Neural crest cell (in vitro differentiated cells): ENCODE results near the gene SRBD1. TPM values are rescaled to one million over a fixed set of nuclear protein-coding genes. Genes with fewer than 3 reads are reported as not detected.

ENCODE experiments used
- DNase-seq: peaks from one replicate; pipeline ENCODE4 v3.0.0; 2021; ENCODE audit warnings: low read depth, mixed read lengths, low spot score
- H3K27ac Mint-ChIP-seq: one replicate; pipeline ENCODE4 v1.8.0; 2021; ENCODE audit warnings: mild to moderate bottlenecking, mixed read lengths; ENCODE audit not compliant: unreplicated experiment
- H3K27me3 Mint-ChIP-seq: 2 replicates; pipeline ENCODE4 v1.8.0; 2021; ENCODE audit warnings: low read depth, mild to moderate bottlenecking, mixed read lengths
- H3K36me3 Mint-ChIP-seq: 2 replicates; pipeline ENCODE4 v1.8.0; 2021; ENCODE audit warnings: low read depth, mild to moderate bottlenecking, mixed read lengths
- H3K4me1 Mint-ChIP-seq: 2 replicates; pipeline ENCODE4 v1.8.0; 2021; ENCODE audit warnings: mixed read lengths
- H3K4me3 Mint-ChIP-seq: one replicate; pipeline ENCODE4 v1.8.0; 2021; ENCODE audit warnings: mild to moderate bottlenecking, mixed read lengths
- H3K9me3 Mint-ChIP-seq: 2 replicates; pipeline ENCODE4 v1.8.0; 2021; ENCODE audit warnings: mixed read lengths
- total RNA-seq: library from RNA; stranded (reverse); gene quantifications from 2 replicates; pipeline ENCODE4 v1.2.1, GENCODE V29; 2021
- TF ChIP-seq, protein P1 (sequence below): fragments of 200-600 bp; sonication (generic); conservative IDR thresholded peaks from 2 replicates; pipeline ENCODE4 v1.5.0; 2021; ENCODE audit warnings: antibody characterized with exemption, mild to moderate bottlenecking

The SRBD1 gene
- total RNA-seq, 1 donor from 2014 or later, result 21.4 TPM

DNA sequence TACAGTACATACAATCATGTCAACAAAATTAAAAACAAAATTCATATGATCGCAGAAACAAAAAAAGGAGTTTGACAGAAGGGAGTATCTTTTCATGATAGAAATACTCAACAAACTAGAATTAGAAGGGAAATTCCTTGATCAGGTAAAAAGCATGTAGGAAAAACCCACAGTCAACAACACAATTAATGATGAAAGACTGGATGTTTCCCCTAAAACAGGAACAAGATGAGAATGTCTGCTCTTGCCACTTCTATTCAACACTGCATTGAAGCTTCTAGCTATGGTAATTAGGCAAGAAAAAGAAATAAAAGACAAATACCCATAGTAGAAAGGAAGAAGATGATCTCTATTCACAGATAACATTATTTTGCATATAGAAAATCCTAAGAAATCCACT, 87.1 kb downstream of the SRBD1 start:
- no peaks in the 10 kb centered on the region for H3K27me3 Mint-ChIP-seq
- no peak overlapping the region for H3K4me3 Mint-ChIP-seq
- H3K9me3 Mint-ChIP-seq, result peaks cover 2% of the 10 kb centered on the region

DNA sequence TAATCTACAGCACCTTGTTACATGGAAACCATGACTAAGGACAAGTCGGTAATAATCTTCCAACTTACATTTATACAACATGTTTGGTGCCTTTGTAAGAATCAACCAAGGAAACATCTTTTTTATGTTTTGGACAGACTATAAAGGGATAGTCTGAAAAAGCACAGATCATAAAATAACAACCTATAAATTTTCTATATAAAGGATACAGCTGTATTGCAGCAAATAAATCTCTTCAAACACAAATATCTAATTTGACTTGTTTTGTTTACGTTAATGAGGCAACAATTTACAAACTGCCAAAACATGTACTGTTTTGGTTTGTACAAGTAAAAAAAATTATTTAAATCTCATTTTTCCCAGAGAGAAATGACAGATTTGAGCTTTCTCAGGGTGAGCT, 92.5 kb downstream of the SRBD1 start:
- H3K4me1 Mint-ChIP-seq, result no peaks in the 10 kb centered on the region
- no peaks in the 10 kb centered on the region for H3K27me3 Mint-ChIP-seq
- H3K4me3 Mint-ChIP-seq, result no peak overlapping the region
- DNase-seq, result no peak
- no peaks in the 10 kb centered on the region for H3K9me3 Mint-ChIP-seq
- H3K36me3 Mint-ChIP-seq, result no peaks in the 10 kb centered on the region
- TF ChIP-seq, protein P1, sequence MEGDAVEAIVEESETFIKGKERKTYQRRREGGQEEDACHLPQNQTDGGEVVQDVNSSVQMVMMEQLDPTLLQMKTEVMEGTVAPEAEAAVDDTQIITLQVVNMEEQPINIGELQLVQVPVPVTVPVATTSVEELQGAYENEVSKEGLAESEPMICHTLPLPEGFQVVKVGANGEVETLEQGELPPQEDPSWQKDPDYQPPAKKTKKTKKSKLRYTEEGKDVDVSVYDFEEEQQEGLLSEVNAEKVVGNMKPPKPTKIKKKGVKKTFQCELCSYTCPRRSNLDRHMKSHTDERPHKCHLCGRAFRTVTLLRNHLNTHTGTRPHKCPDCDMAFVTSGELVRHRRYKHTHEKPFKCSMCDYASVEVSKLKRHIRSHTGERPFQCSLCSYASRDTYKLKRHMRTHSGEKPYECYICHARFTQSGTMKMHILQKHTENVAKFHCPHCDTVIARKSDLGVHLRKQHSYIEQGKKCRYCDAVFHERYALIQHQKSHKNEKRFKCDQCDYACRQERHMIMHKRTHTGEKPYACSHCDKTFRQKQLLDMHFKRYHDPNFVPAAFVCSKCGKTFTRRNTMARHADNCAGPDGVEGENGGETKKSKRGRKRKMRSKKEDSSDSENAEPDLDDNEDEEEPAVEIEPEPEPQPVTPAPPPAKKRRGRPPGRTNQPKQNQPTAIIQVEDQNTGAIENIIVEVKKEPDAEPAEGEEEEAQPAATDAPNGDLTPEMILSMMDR, result no peak
- no peak overlapping the region for H3K27ac Mint-ChIP-seq

More for the DNA sequence above, 87.1 kb downstream of the SRBD1 start:
- DNase-seq, result no peak
- no peak overlapping the region for H3K27ac Mint-ChIP-seq
- no peaks in the 10 kb centered on the region for H3K4me1 Mint-ChIP-seq
- TF ChIP-seq, protein P1, result no peak
- H3K36me3 Mint-ChIP-seq, result peaks cover 4% of the 10 kb centered on the region

DNA sequence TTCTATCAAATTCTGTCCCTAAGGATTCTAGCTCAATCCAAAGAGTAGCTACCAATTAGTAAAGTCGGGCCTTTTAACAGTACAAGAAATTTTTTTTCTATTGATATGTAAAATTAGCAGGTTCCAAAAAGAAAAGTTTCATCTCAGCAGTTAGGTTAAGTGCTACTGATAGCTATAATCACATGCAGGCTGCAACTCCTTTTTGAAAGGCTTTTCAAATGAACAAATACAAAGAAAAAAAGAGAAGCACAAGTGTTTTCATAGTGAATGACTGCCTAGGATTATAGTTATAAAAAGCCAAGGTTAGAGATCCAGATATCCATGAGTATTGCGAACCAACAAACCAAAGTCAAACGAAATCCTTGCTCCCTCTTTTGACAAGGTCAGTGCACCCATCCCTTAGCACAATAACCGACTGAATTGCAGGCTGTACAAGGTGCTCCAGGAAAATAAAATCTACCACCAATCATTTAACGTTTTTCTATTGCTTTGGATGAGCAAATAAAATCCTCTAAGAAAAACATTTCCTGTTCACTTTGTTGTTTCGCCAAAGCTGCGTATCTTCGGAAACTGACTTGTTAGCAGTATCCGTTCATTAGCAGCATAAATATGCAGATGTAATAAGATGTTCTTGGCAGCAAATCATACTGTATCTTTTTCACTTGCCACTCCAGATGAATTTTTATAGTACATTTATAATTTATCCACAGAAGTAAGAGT, 100.2 kb downstream of the SRBD1 start:
- H3K9me3 Mint-ChIP-seq, result no peaks in the 10 kb centered on the region
- peaks cover 28% of the 10 kb centered on the region for H3K4me1 Mint-ChIP-seq
- H3K4me3 Mint-ChIP-seq, result no peak overlapping the region
- no peaks in the 10 kb centered on the region for H3K27me3 Mint-ChIP-seq
- H3K27ac Mint-ChIP-seq, result no peak overlapping the region
- H3K36me3 Mint-ChIP-seq, result no peaks in the 10 kb centered on the region
- no peak for DNase-seq
- TF ChIP-seq, protein P1, result no peak

DNA sequence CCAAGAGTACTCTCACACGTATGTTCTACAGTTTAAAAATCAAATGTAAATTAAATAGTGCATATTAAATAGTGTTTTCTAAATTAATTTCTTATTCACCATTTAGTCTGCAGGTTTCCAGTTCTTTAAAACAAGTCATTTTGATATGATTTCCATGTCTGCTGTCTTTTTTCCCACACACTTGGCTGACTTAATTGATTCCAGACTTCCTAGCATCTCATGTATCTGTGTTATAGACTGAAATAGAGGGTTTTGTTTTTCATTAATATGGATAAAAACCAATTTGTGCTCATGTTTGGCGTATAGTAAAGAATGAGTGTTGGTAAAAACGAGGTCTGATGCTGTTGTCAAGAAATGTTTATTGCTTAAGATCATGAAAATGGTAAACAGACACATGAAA, 104.3 kb downstream of the SRBD1 start:
- Mint-ChIP-seq H3K4me3 (no peak overlapping the region), H3K9me3 (peaks cover 2% of the 10 kb centered on the region), H3K36me3 (peaks cover 5% of the 10 kb centered on the region), H3K27me3 (no peaks in the 10 kb centered on the region), H3K27ac (no peak overlapping the region), H3K4me1 (peaks cover 16% of the 10 kb centered on the region)
- no peak for DNase-seq
- TF ChIP-seq, protein P1, result no peak

DNA sequence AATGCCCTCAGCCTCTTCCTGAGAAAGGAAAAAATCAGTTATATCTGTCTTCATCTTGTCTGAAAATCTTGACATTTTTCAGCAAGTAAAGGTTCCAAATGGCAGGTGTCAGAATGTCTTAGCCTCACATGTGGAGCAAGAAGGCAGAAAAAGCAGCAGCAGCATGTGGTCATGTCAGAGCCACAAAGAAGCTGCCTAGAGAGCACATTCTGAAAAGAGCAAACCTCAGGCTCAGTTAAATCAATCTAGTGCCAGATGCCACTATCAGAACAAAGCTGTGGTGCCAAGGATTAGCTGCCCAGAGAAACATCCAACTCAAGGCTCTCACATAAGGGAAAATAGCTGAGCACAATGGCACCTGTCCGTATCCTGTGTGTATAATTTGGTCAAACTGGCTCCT, 105.9 kb downstream of the SRBD1 start:
- TF ChIP-seq, protein P1, result no peak
- Mint-ChIP-seq H3K9me3 (peaks cover 5% of the 10 kb centered on the region), H3K36me3 (peaks cover 12% of the 10 kb centered on the region), H3K27ac (no peak overlapping the region), H3K4me1 (no peaks in the 10 kb centered on the region), H3K27me3 (no peaks in the 10 kb centered on the region), H3K4me3 (no peak overlapping the region)
- DNase-seq, result no peak
